Stimulated activated CD8-positive, alpha-beta memory T cell treated with anti-CD3 and anti-CD28 coated beads, Interleukin-15, amount 100 ng/mL, for 48 hours (primary cell): ENCODE measurements around the gene UHRF1.
A peak's percentile ranks its signal among the peaks of the same experiment; 100 is the strongest.
"Not testable (repeated sequence)": the region's sequence is repeated elsewhere in the genome, so short reads cannot be mapped to it uniquely, and the experiment has no call there.

Experiments used
- DNase-seq, 2 donors: peaks; one replicate each; pipeline ENCODE4 v3.0.0-alpha.2; 2020; ENCODE audit warnings: low read depth in 2 of 2

UHRF1 gene

GRCh38 chr19:4933528-4933927 is 24.2 kb downstream of the UHRF1 start:
- DNase-seq, result no peak

GRCh38 chr19:4935444-4935843 is 26.1 kb downstream of the UHRF1 start:
- no peak for DNase-seq

- no peak for DNase-seq
These were observed 27.8 kb downstream of the UHRF1 start for GRCh38 chr19:4937060-4937459.

- not testable (repeated sequence) for DNase-seq
These were observed 29.2 kb downstream of the UHRF1 start for GRCh38 chr19:4938461-4938860.

GRCh38 chr19:4939466-4939865 is 30.2 kb downstream of the UHRF1 start:
- no peak for DNase-seq

- DNase-seq, result not testable (repeated sequence)
These were observed 32.4 kb downstream of the UHRF1 start for GRCh38 chr19:4941638-4942169.

GRCh38 chr19:4950650-4951049 is 41.3 kb downstream of the UHRF1 start:
- not testable (repeated sequence) for DNase-seq

- DNase-seq, result no peak
These were observed 42.4 kb downstream of the UHRF1 start for GRCh38 chr19:4951656-4952055.

- DNase-seq, result no peak
These were observed 43.6 kb downstream of the UHRF1 start for GRCh38 chr19:4952945-4953344.

- DNase-seq, result not testable (repeated sequence)
These were observed 45.2 kb downstream of the UHRF1 start for GRCh38 chr19:4954320-4955149.

GRCh38 chr19:4955274-4955673 is 46.0 kb downstream of the UHRF1 start:
- no peak for DNase-seq

GRCh38 chr19:4957981-4958380 is 48.7 kb downstream of the UHRF1 start:
- no peak for DNase-seq

- DNase-seq, result no peak
These were observed 52.9 kb downstream of the UHRF1 start for GRCh38 chr19:4962085-4962619.

GRCh38 chr19:4965061-4965460 is 55.8 kb downstream of the UHRF1 start:
- DNase-seq, result no peak

- no peak for DNase-seq
These were observed 57.3 kb downstream of the UHRF1 start for GRCh38 chr19:4966591-4966990.

- no peak for DNase-seq
These were observed 58.6 kb downstream of the UHRF1 start for GRCh38 chr19:4967738-4968461.

GRCh38 chr19:4968462-4969291 is 59.4 kb downstream of the UHRF1 start, which contains the start of gene KDM4B:
Gene KDM4B (plus strand): TSS chr19:4969113. CDS start chr19:5032891, 63,778 bp downstream.
- DNase-seq, result peak; percentile 99 to 100

- no peak for DNase-seq
These were observed 60.0 kb downstream of the UHRF1 start for GRCh38 chr19:4969292-4969771.

GRCh38 chr19:4969772-4970531 is 60.7 kb downstream of the UHRF1 start:
- no peak for DNase-seq

- DNase-seq, result no peak
These were observed 61.5 kb downstream of the UHRF1 start for GRCh38 chr19:4970558-4971423.
